Measurements from ENCODE around the gene TXLNA. TPM values are rescaled to one million over a fixed set of nuclear protein-coding genes. Genes with fewer than 3 reads are reported as not detected.
A peak's percentile ranks its signal among the peaks of the same experiment; 100 is the strongest.

Gene TXLNA
- total RNA-seq, 2 experiments from 2014 or later, result 47.3 to 47.5 TPM

DNA sequence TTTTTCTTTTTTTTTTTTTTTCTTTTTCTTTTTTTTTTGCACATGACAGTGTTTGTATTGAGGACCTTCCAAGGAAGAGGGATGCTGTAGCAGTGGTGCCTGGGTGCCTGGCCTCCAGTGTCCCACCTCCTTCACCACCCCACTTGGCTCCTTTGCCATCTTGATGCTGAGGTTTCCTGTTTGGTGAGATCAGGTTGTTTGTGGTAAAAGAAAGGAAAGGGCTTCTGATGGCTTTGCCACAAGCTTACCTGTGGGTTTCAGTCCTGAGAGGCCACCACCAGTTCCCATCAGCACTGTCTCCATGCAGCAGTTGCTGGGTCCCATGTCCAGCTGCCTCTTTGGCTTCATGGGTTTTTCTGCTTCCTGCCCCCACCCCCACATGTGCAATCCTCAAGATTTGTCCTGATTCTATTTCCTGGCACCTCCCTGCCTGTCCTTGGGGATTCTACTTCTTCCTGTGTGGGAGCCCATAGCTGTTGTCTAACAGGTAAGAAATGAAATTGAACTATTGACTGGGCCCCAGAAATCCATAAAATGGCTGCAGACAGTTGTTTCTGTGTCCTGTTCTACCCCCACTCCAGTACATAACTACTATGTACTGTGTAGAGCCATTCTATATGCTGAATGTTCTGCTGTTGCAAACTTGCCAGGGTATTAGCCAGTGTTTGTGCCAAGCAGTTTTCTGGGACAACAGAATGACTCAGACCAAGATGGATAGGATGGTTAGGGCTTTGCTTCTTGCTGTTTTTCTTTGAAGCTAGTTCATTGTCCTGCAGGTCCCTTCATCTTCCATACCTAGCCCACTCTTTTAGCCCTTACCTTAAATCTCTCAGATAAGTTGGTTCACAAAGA lies 16.7 kb downstream of the TXLNA start:
- Histone ChIP-seq H3K4me1 (ENCODE audit: insufficient read depth, low read length, poor library complexity, severe bottlenecking) (peaks cover 24% of the 10 kb centered on the region), H2AFZ (ENCODE audit: low read length) (no peak overlapping the region), H3K27ac (ENCODE audit: low read depth, low read length, poor library complexity, severe bottlenecking) (no peak overlapping the region), H4K20me1 (ENCODE audit: insufficient read depth, low read length) (no peaks in the 10 kb centered on the region), H3K36me3 (ENCODE audit: insufficient read depth, low read length) (peaks cover 81% of the 10 kb centered on the region), H3K9me3 (ENCODE audit: low read length) (no peaks in the 10 kb centered on the region), H3K4me2 (ENCODE audit: low read length) (no peak overlapping the region), H3K4me3 (ENCODE audit: low read depth, low read length, poor library complexity, severe bottlenecking) (no peak overlapping the region), H3K9me2 (ENCODE audit: insufficient read depth, low read length) (no peaks in the 10 kb centered on the region), H3K79me2 (ENCODE audit: insufficient read depth, low read depth, low read length) (no peaks in the 10 kb centered on the region)
- TSS peak; percentile 39 for BruUV-seq (replicated peaks)
- ChIA-PET POLR2A (interaction anchor here (1.1 kb wide), 2 partner anchors 17 to 123 kb away, joined by 3 read pairs; partner anchors contain the start of genes TMEM39B and TXLNA), CTCF (ENCODE audit: unreplicated experiment) (no interaction called here)
- DNase-seq (ENCODE audit: low spot score), result no peak
- TF ChIP-seq, protein P1, sequence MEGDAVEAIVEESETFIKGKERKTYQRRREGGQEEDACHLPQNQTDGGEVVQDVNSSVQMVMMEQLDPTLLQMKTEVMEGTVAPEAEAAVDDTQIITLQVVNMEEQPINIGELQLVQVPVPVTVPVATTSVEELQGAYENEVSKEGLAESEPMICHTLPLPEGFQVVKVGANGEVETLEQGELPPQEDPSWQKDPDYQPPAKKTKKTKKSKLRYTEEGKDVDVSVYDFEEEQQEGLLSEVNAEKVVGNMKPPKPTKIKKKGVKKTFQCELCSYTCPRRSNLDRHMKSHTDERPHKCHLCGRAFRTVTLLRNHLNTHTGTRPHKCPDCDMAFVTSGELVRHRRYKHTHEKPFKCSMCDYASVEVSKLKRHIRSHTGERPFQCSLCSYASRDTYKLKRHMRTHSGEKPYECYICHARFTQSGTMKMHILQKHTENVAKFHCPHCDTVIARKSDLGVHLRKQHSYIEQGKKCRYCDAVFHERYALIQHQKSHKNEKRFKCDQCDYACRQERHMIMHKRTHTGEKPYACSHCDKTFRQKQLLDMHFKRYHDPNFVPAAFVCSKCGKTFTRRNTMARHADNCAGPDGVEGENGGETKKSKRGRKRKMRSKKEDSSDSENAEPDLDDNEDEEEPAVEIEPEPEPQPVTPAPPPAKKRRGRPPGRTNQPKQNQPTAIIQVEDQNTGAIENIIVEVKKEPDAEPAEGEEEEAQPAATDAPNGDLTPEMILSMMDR (conservative IDR thresholded peaks at IDR 0.05; ENCODE audit: low read length), result no peak
- TF ChIP-seq EZH2phosphoT487 (IDR thresholded peaks at IDR 0.05; ENCODE audit: borderline replicate concordance, low read depth, low read length), result no peak
- intact Hi-C loops (cut with micrococcal nuclease; ENCODE audit: unreplicated experiment), result no loop called here

DNA sequence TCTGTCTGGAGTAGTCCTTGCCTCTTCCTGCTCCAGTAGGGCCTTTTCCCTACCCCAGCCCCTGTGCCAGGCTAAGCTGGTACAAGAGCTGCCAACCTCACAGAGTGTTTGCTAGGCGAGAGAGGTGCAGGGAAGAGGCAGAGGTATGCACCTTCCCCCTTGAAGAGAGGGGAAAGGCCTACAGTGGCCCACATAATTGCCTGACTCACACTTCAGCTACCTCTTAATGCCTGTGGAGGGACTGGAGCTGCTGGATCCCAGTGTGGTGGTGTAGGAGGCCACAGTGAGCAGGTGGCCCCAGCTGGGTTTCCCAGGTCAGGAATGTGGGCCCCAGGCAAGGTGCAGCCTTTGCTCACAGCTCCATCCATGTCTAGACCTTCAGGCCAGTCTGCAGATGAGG lies 17.6 kb downstream of the TXLNA start:
- peaks cover 73% of the 10 kb centered on the region for H3K36me3 ChIP-seq (ENCODE audit: insufficient read depth, low read length)
- no peaks in the 10 kb centered on the region for H3K9me3 ChIP-seq (ENCODE audit: low read length)
- H3K4me3 ChIP-seq (ENCODE audit: low read depth, low read length, poor library complexity, severe bottlenecking), result no peak overlapping the region
- H4K20me1 ChIP-seq (ENCODE audit: insufficient read depth, low read length), result no peaks in the 10 kb centered on the region
- ChIA-PET CTCF (ENCODE audit: unreplicated experiment) (interaction anchor here (0.6 kb wide), 1 partner anchor 13 kb away, joined by 3 read pairs; no protein-coding TSS in a partner anchor), POLR2A (interaction anchor here (0.7 to 1.1 kb wide), 2 partner anchors 43 to 124 kb away, joined by 3 read pairs; partner anchors contain the start of gene TMEM39B)
- no peaks in the 10 kb centered on the region for H3K79me2 ChIP-seq (ENCODE audit: insufficient read depth, low read depth, low read length)
- TF ChIP-seq, protein P1 (conservative IDR thresholded peaks at IDR 0.05; ENCODE audit: low read length), result no peak
- TF ChIP-seq EZH2phosphoT487 (IDR thresholded peaks at IDR 0.05; ENCODE audit: borderline replicate concordance, low read depth, low read length), result no peak
- no TSS peak for BruUV-seq (replicated peaks)
- H3K4me2 ChIP-seq (ENCODE audit: low read length), result no peak overlapping the region
- H3K27ac ChIP-seq (ENCODE audit: low read depth, low read length, poor library complexity, severe bottlenecking), result no peak overlapping the region
- intact Hi-C loops (cut with micrococcal nuclease; ENCODE audit: unreplicated experiment), result no loop called here
- H3K4me1 ChIP-seq (ENCODE audit: insufficient read depth, low read length, poor library complexity, severe bottlenecking), result peaks cover 32% of the 10 kb centered on the region
- no peak overlapping the region for H2AFZ ChIP-seq (ENCODE audit: low read length)
- no peaks in the 10 kb centered on the region for H3K9me2 ChIP-seq (ENCODE audit: insufficient read depth, low read length)
- DNase-seq (ENCODE audit: low spot score), result no peak

DNA sequence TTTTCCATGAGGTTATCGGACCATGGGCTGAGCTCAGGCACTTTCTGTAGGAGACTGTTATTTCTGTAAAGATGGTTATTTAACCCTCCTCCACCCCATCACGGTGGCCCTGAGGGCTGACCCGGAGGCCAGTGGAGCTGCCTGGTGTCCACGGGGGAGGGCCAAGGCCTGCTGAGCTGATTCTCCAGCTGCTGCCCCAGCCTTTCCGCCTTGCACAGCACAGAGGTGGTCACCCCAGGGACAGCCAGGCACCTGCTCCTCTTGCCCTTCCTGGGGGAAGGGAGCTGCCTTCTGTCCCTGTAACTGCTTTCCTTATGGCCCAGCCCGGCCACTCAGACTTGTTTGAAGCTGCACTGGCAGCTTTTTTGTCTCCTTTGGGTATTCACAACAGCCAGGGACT lies 18.4 kb downstream of the TXLNA start:
- H3K79me2 ChIP-seq (ENCODE audit: insufficient read depth, low read depth, low read length), result no peaks in the 10 kb centered on the region
- no peak overlapping the region for H3K4me2 ChIP-seq (ENCODE audit: low read length)
- no peaks in the 10 kb centered on the region for H3K9me2 ChIP-seq (ENCODE audit: insufficient read depth, low read length)
- no peak for DNase-seq (ENCODE audit: low spot score)
- ChIA-PET CTCF (ENCODE audit: unreplicated experiment) (interaction anchor here (0.6 kb wide), 1 partner anchor 13 kb away, joined by 3 read pairs; no protein-coding TSS in a partner anchor), POLR2A (interaction anchor here (0.5 to 0.7 kb wide), 3 partner anchors 29 to 1033 kb away, joined by 3 to 4 read pairs (median 3); no protein-coding TSS in a partner anchor)
- no peaks in the 10 kb centered on the region for H3K9me3 ChIP-seq (ENCODE audit: low read length)
- peaks cover 39% of the 10 kb centered on the region for H3K4me1 ChIP-seq (ENCODE audit: insufficient read depth, low read length, poor library complexity, severe bottlenecking)
- TF ChIP-seq, protein P1 (conservative IDR thresholded peaks at IDR 0.05; ENCODE audit: low read length), result no peak
- no peak for TF ChIP-seq EZH2phosphoT487 (IDR thresholded peaks at IDR 0.05; ENCODE audit: borderline replicate concordance, low read depth, low read length)
- peaks cover 65% of the 10 kb centered on the region for H3K36me3 ChIP-seq (ENCODE audit: insufficient read depth, low read length)
- BruUV-seq (replicated peaks), result no TSS peak
- no peak overlapping the region for H3K27ac ChIP-seq (ENCODE audit: low read depth, low read length, poor library complexity, severe bottlenecking)
- H2AFZ ChIP-seq (ENCODE audit: low read length), result no peak overlapping the region
- H4K20me1 ChIP-seq (ENCODE audit: insufficient read depth, low read length), result no peaks in the 10 kb centered on the region
- intact Hi-C loops (cut with micrococcal nuclease; ENCODE audit: unreplicated experiment), result no loop called here
- H3K4me3 ChIP-seq (ENCODE audit: low read depth, low read length, poor library complexity, severe bottlenecking), result no peak overlapping the region

Measured in OCI-LY7 (cell line).